Spleen (tissue), 7 donors: ENCODE measurements around the gene AGBL3.

Source experiments
- POLR2A ChIP-seq, 3 donors: fragments of 450-650 bp; IDR thresholded peaks; one replicate each; pipeline ENCODE4 v1.5.1; 2017; ENCODE audit warnings: antibody characterized with exemption in 3 of 3, mild to moderate bottlenecking in 1 of 3
- TF ChIP-seq, protein P1 (sequence below), 11 experiments: fragments of 200-600 bp in 7 of 11; fragments of 450-650 bp in 4 of 11; sonication (generic) in 4 of 11; IDR thresholded peaks in 8 of 11; conservative IDR thresholded peaks in 3 of 11; 1 replicate in 7 of 11; 2 replicates in 4 of 11; pipeline versions ENCODE4 v1.4.0 to v1.8.0; 2016 to 2021; ENCODE audit warnings: antibody characterized with exemption in 11 of 11, inconsistent platforms in 4 of 11, mild to moderate bottlenecking in 1 of 11
- donor health status: DM: no; HTN: no; CAD: no; lungs with moderate emphysema.
- donor health status: DM: no; HTN: no; CAD: no.
- donor health status: DM: no; HTN: no; CAD: no.

DNA sequence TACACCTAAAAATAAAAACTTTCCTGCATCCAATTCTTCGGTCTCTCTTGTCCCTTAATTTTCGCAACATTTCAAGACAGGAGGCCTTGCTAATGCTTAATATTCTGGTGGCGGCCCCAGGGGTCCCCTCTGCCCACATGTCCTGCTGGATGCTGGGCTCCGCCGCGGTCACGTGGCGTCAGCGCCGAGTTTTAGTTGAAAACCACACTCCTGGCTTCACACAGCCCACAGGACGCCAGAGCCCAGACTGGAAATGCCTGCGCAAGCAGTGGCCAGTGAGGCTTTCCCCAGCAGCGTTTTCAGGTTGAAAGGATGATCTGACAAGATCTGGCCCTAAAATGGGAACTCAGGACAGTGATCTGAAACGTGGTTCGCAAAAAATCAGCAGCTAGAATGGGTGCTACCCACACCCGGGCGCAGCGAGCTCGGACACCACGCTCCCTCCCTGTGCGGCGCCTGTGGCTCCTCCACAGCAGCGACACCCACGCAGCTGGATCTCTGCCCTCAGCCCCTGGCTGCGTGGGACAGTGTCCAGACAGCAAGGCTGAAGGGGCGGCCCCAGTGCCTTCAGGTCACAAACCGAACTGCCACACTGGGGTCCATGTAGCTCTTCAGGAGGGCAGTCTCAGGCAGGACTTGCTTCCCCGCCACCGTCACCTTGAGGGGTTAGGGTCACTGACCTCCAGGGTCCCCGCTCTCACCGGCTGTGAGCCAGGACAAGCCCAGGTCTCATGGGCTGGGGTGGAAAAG lies 195.8 kb downstream of the AGBL3 start:
- no peak for TF ChIP-seq POLR2A (IDR thresholded peaks at IDR 0.05)
- TF ChIP-seq, protein P1, sequence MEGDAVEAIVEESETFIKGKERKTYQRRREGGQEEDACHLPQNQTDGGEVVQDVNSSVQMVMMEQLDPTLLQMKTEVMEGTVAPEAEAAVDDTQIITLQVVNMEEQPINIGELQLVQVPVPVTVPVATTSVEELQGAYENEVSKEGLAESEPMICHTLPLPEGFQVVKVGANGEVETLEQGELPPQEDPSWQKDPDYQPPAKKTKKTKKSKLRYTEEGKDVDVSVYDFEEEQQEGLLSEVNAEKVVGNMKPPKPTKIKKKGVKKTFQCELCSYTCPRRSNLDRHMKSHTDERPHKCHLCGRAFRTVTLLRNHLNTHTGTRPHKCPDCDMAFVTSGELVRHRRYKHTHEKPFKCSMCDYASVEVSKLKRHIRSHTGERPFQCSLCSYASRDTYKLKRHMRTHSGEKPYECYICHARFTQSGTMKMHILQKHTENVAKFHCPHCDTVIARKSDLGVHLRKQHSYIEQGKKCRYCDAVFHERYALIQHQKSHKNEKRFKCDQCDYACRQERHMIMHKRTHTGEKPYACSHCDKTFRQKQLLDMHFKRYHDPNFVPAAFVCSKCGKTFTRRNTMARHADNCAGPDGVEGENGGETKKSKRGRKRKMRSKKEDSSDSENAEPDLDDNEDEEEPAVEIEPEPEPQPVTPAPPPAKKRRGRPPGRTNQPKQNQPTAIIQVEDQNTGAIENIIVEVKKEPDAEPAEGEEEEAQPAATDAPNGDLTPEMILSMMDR (IDR thresholded peaks at IDR 0.05 in 8 of 11, conservative IDR thresholded peaks at IDR 0.05 in 3 of 11) = no peak
